DND-41 (cell line): ENCODE data around the gene NAA16.

Experiments
- EZH2 ChIP-seq: IDR thresholded peaks from 3 replicates; pipeline ENCODE4 v1.6.1; 2012; ENCODE audit warnings: borderline replicate concordance, low read depth, mild to moderate bottlenecking, moderate library complexity, low read length, inconsistent platforms; ENCODE audit not compliant: severe bottlenecking
- TF ChIP-seq, protein P1 (sequence below): IDR thresholded peaks from 2 replicates; pipeline ENCODE4 v1.5.1; 2012; ENCODE audit warnings: borderline replicate concordance, low read length, moderate library complexity, mild to moderate bottlenecking; ENCODE audit not compliant: poor library complexity, severe bottlenecking; ENCODE audit errors: extremely low read depth

DNA sequence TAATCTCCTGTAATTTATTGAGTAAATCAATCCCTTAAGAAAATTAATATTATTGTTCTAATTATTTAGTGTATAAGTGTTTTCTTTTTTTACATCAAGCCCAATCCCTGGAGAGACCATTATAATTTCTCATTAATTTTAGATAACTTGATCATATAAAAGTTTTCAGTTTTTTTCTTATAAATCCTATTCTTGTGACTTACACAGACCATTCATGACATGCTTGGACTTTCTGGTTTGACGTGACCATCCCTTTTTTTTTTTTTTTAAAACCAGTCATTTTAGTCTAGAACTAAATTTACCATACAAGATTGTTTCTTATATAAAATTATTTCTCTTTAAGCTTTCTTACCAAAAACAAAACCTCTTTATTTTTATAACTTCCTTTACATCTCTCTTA is 42.3 kb upstream of the NAA16 start:
- TF ChIP-seq, protein P1, sequence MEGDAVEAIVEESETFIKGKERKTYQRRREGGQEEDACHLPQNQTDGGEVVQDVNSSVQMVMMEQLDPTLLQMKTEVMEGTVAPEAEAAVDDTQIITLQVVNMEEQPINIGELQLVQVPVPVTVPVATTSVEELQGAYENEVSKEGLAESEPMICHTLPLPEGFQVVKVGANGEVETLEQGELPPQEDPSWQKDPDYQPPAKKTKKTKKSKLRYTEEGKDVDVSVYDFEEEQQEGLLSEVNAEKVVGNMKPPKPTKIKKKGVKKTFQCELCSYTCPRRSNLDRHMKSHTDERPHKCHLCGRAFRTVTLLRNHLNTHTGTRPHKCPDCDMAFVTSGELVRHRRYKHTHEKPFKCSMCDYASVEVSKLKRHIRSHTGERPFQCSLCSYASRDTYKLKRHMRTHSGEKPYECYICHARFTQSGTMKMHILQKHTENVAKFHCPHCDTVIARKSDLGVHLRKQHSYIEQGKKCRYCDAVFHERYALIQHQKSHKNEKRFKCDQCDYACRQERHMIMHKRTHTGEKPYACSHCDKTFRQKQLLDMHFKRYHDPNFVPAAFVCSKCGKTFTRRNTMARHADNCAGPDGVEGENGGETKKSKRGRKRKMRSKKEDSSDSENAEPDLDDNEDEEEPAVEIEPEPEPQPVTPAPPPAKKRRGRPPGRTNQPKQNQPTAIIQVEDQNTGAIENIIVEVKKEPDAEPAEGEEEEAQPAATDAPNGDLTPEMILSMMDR = no peak
- TF ChIP-seq EZH2 = no peak
